GM21360 (cell line): ENCODE measurements around the gene ANKRD60.
A peak's percentile ranks its signal among the peaks of the same experiment; 100 is the strongest.

ENCODE experiments used
- ATAC-seq: cut with Tn5 transposase; IDR thresholded peaks from one replicate; pipeline ENCODE4 v1.9.1; 2021; ENCODE audit warnings: mild to moderate bottlenecking, moderate library complexity; ENCODE audit not compliant: unreplicated experiment

ANKRD60 gene

DNA sequence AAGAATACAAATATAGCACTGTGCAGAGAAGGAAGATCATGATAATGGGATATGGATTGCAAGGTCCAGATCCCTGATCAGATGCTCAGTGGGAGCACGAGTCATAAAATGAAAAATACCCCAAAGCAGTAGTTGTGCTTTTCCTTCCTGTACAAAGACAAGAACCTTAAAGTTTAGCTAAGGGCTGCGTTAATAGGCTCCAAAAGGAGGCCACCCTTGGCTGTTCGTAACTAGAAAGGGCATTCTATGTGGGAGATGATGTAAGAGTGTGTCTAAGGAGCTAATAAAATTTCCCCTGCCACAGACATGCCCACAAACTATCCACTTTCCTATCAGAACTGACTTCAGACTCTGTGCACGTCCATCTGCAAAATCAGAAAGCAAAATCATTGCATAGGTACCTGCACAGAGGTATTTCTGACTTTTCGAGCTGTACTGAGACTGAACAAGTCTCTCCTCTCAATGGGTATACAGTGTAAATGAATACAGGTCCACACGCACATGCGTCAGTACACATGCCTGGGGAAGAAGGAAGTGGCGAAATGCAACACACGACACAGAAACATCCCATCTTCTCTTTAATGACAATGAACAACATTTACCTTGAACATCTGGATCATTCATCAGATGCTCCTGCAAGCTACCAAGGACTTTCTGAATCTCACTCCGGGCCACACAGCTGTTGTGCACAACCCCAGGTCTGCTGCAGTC is 16.9 kb upstream of the ANKRD60 start:
- ATAC-seq, result no peak

- ATAC-seq, result no peak
Observed at GRCh38 chr20:58244517-58245030, 16.1 kb upstream of the ANKRD60 start.

GRCh38 chr20:58243653-58244410 is 15.4 kb upstream of the ANKRD60 start:
- ATAC-seq, result no peak

DNA sequence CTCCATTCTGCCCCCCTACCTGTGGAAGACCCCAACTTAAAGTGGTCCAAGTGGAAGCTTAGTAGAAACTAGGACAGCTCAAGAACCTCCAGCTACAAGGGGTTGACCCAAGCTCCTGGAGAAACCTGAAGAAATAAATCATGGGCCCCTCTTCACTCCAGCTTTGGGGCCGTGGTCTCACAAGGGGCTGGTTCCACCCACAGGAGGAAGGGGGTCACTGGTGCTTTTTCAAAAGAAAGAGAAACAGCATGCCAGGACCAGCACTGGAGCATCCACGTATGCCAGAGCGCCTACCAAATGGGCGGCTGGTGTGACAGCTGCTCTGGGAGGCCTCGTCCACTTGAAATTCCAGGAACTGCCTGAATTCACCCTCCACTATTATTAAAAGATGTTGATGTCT is 14.4 kb upstream of the ANKRD60 start:
- ATAC-seq, result no peak

DNA sequence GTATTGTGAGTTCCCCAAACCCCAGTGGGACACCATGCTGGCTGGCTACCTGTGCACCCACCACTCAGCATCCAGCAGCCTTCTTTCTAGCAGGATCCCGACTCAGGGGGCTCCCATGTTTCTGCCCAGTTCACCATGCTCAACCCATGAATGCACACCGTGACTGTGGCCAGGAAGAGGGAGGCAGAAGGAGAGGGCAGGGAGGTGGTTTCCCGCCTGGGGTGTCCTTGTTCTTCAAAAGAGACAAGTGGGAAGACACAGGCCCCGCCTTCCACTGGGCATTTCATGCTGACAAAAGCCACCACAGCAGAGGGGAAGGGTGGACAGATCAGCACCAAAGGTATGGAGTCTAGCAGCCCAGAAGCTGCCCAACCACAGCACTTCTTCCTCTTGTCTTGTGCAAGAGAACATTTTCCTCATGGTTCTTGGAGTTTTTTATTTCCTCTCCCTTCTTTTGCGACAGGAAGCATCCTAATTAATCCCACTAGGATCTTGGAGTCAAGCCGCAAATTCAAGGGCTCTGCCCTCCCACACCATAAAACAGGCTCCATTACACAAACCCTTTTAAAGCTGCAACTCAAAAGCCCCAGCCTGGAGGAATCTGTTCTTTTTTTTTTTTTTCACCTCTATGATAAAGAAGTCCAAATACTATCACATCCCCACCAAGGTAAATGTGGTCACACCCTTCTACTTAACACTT is 13.5 kb upstream of the ANKRD60 start:
- ATAC-seq, result no peak

- no peak for ATAC-seq
Observed at GRCh38 chr20:58240471-58240870, 12.0 kb upstream of the ANKRD60 start.

DNA sequence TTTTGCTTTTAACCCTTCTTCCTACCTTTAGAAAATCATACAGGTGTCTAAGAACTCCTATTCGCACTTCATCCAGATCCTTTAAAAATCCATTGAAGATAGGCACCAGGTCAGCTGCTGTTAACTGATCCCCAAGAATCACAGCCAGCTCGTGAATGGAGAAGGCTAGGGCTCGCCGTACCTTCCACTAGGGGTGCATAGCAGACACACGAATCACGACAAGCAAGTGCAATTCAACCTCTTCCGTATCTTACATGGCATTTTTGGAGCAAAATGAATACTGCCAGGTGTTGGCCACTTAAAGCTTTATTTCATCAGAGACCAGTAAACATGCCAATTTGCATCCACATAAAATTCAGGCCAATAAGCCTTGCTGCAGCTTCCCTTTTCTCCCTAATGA is 10.8 kb upstream of the ANKRD60 start:
- no peak for ATAC-seq

GRCh38 chr20:58238490-58238889 is 10.0 kb upstream of the ANKRD60 start:
- ATAC-seq, result no peak

DNA sequence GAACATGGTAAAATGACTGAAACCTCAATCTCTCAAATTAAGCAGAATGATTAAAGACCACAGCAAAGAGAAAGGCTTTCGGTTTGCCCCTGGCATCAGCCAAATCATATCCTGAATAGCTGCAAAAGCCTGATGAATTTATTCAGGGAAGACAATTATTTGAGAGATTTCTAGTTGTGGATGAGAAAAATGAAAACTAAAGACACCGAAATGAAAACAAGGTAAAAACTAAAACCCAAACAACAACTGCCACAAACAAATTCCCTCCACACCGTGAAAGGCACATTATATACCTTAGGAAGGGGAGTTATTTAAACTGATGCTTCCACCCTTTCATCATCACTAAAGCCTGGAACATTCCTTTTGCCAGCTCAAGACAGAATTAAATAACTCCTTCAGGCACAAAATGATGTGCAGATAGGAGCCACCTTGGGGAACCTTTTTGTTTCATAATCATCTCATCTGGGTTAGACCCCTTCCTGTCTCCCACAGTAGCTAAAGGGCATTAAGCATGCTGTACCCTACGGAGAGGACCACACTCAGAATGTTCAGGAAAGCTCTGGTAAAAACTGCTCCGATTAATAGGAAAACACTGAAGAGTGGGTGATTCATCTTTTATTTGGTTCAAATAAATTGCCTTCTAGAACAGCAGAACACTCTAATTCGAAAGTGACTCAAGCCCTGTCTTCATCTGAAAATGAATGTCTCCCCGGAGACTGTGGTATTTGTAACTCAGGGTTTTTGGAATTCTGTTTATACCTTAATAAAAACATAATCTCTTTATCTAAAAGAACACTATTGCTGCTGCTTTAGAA is 9.1 kb upstream of the ANKRD60 start:
- no peak for ATAC-seq

- peak; percentile 83 for ATAC-seq
Observed at GRCh38 chr20:58236612-58237317, 8.3 kb upstream of the ANKRD60 start.

GRCh38 chr20:58235010-58235409 is 6.6 kb upstream of the ANKRD60 start:
- ATAC-seq, result no peak

DNA sequence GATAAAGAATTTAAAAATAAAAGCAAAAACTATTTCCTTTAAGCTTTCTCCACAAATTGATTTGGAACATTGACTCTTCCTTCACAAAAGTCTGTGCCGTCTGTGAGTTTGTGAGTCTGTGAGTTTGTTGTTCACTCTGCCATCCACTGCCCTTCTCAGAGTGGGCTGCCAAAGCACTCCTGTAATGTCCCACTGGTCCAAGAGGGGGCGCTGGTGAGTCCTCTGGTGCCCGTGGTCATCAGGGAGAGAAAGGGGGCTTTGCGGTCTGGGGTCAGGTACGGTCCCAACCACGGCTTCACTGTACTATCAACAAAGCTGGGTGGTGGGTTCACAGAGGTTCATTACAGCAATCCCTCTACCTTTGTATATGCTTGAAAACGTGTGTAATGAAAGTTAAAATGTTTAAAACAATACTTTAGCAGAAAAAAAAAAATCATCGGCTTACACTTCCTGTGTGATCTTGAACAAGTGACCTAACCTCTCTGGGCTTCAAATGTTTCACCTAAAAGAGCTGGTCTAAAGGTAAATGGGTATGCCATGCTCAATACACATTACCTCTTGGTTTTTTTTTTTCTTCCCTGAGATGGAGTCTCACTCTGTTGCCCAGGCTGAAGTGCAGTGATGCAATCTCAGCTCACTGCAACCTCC is 5.6 kb upstream of the ANKRD60 start:
- ATAC-seq, result no peak

GRCh38 chr20:58233393-58233792 is 4.9 kb upstream of the ANKRD60 start:
- ATAC-seq, result no peak

DNA sequence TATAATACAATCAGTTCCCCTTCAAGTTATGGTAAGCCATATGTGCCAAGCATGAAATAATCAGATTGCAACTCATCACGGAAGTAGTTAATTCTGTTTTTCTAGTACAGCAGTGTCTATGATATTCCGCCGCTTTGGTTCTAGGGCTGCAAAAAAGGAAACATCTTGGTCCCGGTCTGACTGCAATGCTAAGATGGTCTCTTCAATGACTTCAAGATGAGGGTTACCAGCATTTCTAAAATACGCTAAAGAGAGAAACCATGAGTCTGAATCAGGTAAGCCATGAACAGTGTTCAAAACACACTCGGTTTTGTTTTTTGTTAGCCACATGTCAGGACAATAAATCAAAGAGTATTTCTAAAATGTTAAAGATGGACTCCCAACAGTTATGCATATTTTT is 3.2 kb upstream of the ANKRD60 start:
- ATAC-seq, result no peak

- no peak for ATAC-seq
Observed at GRCh38 chr20:58229198-58229798, 845 bp upstream of the ANKRD60 start.

DNA sequence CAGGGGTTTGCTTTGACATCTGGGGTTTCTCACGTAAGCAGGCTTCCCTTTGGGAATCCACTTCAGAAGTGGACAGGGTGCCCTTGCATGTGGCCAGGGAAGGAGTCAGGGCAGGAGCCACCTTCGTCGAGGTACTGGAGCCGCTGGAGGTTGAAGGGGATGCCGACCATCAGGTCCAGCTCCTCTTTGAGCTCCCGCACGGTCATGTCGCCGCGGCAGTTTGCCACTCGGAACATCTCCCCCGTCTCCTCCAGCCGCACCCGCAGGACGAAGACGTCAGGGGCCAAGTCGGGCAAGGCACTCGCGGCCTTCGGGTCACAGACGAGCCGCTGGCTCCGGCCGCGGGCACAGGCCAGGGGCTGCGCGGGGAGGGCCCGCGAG is 360 bp downstream of the ANKRD60 start:
- no peak for ATAC-seq

- ATAC-seq, result no peak
Observed at GRCh38 chr20:58227391-58228102, 906 bp downstream of the ANKRD60 start.

DNA sequence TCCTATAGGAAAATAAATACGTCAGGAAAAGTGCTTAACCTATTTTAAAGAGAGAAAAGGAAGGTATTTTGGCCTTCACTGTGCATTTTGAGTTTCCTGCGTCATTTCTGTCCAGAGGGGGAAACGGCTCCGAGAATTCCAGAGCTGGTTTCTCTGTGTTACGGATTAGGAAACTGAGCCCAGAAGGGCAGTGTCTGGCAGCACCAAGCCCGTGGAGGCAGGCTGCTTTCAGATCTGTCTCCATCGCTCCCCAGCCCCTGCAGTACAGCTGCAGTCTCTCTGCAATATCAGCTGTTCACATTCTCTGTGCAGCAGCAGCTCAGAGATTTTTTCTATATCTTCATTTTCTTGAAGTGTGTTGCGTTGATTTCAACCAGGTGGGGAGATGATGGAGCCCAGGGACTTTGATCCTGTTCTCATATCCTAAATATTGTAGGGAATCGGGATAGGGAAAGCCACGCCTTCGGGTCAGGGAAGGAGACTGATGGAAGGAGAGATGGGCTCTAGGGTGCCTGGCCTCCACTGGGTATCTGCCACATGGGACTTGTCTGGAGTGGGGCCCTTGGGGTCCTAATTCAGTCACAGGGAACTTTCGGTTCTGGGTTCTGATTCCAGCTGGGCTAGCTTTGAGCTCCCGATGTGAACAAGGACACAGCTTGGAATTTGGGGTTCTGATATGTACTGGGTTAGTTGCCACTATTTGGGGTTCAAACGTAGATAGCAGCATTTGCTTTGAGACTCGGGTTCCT is 2.8 kb downstream of the ANKRD60 start:
- no peak for ATAC-seq
